HG02588 (cell line): ENCODE results near the gene KRT81.

Source experiments
- ATAC-seq: cut with Tn5 transposase; IDR thresholded peaks from one replicate; pipeline ENCODE4 v1.9.1; 2021; ENCODE audit warnings: mild to moderate bottlenecking, moderate library complexity; ENCODE audit not compliant: unreplicated experiment

KRT81 gene

DNA sequence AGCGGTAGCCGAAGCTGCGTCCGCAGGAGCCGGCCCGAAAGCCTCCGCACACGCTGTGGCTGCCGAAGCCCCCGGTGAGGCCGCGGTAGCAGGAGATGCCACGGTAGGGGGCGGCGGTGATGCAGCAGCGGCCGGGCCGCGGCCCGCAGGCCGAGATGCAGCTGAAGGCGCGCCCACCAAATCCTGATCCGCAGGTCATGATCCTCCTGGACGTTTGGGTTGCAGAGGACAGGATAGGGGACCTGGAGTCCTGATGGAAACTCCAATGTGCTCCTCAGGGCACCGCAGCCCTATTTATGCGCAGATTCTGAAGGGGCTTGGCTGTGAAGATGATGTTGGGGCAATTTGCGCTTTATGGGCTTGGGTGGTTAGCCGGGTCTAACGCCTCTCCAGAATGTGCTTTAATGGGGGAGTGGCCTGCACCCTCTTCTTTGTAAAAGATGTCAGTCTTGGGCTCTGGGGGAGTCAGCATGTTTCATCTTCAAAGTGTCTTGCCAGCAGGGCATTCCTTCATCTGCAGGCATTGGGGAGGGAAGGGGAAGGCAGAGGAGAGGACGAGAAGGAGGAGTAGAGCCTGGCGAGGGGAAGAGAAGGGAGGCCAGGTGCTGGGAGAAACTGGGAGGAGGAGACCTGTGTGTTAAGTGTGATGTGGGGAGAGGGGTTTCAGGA, at the start of gene KRT81:
KRT81 (minus strand) TSS at position 268 of the 669 bp plus-strand sequence; CDS start at position 199, 69 bp downstream.
- ATAC-seq: no peak

DNA sequence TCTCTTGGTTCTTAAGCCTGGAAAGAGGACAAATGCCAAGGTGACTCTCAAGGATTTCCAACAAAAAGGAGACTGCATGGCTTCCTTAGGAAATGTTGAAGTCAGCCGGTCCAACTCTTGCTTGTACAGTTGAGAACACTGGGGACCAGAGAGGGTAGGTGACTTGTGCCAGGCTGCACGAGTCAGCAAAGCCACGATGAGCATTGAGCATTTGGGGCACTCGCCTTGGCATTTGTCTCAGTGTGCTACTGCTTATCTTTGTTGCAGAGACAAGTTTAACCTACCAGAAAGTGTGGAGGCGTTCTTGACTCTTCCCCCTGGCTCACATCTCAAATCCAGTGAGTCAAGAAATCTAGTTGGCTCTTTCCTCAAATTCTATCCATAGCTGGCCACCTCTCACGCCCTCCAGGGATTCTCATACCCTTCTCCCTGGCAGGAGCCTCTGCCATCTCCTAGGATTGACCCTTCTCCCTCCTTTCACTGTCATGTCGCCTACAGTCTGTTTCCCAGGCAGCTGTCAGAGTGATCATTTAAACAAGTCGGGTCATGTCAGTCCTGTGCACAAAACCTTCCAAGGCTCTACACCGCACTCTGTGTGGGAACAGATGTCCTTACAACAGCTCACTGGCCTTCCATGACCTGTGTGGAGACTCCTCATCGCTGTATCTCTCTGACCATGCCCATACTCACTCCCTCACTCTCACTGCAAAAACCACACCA, 47.1 kb upstream of the KRT81 start:
- ATAC-seq: no peak

DNA sequence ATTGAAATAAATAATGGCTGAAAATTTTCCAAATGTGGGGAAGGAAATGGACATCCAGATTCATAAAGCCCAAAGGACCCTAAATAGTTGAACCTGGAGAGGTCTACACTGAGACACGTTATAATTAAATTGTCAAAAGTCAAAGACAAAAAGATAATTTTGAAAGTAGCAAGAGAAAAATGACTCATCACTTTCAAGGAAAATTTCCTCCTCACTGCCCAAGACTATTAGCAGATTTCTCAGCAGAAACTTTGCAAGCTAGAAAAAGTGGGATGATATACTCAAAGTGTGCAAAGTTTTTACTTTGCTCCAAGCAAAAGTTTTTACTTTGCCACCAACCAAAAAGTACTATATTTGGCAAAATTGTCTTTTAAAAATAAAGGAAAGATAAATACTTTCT, 45.7 kb upstream of the KRT81 start:
- ATAC-seq: no peak

DNA sequence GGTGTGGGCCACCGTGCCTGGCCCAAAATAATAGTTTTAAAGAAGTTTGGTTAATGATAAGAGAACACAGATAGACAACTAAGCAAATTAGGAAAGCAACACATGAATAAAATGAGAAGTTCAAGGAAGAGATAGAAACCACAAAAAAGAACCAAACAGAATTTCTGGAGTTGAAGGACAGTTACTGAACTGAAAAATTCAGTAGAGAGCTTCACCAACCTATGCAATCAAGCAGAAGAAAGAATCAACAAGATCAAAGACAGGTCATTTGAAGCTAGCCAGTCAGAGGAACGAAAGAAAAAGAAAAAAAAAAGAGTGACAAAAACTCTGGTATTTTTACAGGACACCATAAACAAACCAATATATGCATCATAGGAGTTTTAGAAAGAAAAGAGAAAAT, 45.3 kb upstream of the KRT81 start:
- no peak for ATAC-seq

DNA sequence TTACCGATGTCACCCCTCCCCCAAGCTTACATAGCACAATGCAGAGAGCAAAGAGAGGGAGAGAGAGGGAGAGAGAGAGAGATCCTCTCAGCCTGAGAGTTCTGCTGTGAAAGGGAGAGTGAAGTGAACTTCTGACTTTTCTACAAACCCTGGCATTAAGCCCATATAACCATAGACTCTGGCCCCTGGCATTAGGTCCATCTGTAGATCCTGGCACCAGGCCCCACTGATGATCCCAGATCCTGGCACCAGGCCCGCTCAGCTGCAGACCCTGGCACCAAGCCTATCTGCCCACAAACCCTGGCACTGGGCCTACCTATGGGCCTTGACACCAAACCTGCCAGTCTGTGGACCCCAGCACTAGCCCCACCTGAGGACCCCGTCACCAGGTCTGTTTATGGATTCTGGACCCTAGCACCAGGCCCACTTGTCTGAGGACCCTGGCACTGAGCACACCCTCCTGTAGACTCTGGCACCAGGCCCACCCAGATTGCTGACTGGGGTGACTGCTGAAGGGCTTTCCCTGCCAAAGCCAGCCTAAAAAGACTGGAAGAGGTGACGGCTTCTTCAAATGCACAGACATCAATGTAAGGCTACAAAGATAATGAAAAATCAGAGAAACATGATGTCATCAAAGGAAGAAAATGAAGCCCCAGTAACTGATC, 44.4 kb upstream of the KRT81 start:
- ATAC-seq: no peak

DNA sequence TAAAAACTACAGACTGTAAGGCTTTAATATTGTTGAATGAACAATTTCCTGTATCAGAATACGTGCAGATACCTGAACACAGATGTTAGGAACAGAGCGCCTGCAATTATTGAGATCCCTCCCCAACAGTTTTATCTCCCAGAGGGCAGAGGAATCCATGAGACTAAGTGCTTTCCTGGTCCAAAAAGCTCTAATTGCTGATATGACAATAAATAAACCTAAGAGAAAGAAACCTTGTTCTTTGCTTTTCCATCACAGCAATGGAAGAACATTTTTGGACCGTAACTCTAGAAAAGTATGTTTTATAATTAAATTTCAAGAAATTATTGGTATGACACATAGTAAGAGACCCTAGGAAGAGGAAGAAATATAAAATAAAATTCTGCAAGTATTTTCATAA, 42.9 kb upstream of the KRT81 start:
- ATAC-seq: no peak

DNA sequence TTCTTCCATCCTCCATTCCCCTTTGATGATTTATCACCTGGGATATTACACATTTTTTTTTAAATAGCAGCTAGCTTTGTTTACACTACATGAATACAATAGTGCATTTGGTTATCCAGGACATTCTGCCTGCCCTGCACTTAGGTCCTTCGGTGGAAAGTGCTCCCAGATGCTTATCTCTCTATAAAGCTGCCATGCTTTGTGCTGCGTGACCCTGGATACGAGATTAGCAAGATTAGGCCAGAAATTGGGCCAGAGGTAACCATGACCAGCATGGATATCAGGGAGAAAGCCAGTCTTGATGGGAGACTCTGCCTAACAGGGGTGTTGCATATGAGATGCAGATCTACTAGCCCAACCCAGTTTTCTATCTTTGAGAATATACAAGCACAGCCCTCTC, 42.0 kb upstream of the KRT81 start:
- no peak for ATAC-seq

DNA sequence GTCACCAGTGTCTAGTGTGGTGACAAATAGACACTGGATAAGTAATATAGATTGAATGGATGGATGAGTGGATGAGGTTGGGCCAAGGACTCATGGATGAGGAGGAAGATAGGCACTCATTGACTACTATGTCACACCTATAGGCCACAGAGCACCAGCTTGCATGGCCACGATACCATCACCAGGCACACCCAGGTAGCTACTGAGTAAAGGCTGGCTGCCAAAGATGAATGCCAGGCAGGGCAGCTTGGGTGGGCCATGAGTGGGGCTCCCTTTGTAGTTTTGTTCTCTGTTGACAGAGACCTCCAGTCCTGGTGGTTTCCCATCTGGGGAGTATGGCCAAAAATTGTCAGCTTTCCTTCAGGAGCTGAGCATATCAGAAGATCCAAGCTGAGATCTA, 41.0 kb upstream of the KRT81 start:
- ATAC-seq: no peak

DNA sequence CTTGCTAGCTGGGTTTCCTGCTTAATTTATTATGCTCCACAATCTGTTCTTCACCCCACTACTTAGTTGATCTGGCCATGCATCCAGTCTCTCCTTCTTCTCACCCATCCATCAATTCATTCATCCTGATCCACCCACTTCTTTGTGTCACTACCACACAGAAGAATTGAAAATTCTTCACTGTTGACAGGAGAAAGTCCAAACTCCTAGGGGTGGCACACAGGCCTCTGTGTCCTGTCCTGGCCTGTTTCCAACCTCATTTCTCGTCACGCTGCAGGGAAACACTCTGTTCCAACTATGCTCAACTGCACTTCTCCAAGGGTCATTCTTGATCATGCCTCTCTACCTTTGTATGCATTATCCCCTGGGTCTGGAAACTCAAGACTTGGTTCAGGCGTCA, 40.5 kb upstream of the KRT81 start:
- no peak for ATAC-seq

DNA sequence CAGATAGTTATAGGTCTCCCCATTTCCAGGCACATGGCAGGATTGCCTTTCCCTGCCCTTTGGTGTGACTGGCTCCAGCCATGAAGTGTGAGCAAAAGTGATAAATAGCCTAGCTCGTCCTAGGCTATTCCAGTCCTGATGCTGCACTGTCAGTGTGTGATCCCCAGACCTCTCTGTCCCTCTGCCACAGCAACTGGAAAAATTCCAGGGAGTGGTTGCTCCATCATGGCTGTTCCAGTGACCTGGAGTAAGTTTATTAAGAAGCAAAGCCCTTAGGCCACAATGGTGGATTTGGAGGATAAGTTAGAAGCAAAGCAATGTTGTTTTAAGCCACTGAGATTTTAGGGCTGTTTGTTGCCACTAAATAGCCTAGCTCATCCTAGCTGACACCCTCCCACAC, 39.7 kb upstream of the KRT81 start:
- no peak for ATAC-seq

DNA sequence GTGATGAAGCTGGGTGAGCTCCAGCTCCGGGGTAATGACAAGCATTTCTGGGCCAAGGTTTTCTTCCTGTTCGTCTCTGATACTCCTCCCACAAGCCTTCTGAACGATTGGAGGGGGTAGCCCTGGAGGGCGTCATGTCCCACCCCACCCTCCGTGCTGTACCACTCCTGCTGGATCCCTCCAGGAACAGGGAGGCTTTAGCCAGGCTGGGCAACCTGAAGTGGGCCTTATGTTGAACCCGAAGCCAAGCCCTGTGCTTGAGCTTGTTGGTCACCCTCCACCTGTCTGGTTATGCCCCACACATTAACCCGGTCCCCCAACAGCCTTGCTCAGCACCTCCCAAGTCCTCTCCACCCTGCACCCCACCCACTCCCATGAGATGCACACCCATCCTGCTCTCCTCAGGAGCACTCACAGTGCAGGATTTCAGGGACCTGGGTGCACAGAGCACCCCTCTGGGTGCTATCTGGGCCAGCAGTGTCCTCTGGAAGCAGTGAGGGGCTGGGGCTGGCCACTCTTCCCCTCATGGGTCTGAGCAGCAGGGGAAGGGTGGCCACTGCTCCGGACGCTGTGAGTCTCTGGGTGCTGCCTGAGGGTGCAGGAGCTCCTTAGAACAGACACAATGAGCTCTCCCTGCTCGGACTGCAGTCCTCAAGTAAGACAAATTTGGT, 36.6 kb upstream of the KRT81 start:
- peak; percentile 7 for ATAC-seq

DNA sequence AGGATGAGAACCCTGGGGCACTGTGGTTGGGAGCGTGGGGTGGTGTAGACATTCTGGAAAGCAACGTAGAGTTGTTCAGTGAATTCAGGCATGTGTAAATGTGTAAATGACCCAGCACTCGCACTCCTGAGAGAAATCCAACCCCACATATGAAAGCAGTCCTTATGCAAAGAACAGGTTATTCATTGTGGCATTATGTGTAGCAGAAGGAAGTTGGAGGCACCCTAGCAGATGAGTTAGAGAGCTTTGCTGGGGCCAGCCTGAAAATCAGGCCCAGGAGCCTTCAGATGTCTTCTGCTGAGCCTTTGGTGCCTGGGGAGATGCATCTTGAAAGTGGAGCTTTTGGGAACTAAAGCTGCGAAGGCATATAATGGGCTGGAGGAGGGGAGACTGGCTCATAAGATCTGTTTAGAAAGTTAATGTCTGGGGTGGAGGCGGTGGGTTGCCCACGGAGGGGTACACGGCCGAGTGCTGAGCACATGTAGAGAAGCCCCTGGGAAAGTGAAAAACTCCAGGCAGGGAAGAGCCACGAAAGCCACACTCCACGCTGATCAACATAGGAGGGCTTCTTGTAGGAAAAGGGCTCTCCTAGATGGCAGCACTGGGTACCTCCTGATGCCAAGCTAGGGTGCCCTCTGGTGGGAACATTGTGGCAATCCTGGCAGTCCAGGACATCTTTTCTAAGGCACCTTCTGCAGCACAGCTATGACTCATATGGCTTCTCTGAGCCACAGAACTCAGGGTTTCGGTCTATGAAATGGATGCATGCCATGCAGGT, 35.9 kb upstream of the KRT81 start:
- peak; percentile 90 for ATAC-seq

DNA sequence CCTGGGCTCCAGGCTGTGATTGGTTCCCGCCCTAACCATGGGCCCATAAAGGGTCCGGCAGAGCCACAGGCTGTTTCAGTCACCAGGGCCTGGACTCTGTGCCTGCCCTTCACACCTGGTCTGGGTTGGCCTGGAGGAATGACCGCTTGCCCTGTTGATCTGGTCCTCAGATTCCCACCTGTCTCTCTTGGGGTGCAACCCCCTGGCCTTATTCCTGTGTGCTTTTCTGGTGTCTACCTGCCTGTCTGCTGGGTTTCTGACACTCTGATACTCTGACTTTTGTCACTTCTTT, 32.8 kb upstream of the KRT81 start:
- no peak for ATAC-seq

DNA sequence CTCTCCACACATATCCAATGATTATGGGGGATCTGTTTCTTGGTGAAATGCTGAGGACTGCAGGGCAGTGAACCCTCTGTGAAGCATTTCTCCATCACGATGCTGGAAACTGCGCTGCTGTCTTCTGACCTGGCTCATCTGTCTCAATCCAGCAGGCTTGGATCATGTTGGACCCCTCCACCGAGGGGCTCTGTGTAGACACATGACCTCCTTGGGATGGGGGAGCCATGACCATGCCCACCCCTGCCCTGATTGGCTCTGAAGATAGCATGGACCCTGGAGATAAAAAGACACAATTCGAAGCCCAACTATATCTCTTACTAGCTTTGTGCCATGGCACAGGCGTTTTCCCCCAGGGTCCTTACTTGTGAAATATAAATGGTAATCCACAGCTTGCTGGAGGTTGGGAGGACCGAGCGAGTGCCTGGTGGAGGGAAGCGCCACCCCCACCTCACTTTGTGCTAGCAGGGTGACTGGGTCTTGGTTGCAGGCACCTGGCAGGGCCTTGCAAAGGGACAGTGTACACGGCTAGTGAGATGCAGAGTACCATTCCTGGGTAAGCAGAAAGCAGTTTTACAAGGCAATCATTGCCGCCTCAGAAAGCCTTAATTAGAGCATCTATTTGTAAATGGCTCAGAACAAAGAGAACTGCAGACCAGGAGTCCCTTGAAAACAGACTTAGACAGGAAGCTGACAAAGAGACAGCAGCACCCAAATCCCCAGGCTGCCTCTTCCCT, 32.2 kb upstream of the KRT81 start:
- no peak for ATAC-seq

DNA sequence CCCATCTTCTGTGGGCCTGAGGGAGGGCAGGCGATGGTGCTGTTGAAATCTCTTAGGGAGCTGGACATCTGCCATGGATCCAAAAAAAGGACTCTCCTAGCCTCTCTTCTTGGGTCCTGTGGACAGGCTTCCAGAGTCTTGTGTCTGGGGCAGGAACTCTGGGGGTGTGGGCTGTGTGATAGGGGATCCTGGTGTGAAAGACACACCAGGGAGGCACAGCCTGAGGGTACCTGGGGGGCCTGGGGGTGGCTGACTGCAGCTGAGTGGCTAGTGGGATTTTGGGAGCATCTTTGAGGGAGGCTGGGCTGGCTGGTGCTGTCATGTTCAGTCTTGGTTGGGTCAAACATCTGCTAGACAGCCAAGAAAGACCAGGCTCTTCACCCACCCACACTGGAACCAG, 31.7 kb upstream of the KRT81 start:
- no peak for ATAC-seq

DNA sequence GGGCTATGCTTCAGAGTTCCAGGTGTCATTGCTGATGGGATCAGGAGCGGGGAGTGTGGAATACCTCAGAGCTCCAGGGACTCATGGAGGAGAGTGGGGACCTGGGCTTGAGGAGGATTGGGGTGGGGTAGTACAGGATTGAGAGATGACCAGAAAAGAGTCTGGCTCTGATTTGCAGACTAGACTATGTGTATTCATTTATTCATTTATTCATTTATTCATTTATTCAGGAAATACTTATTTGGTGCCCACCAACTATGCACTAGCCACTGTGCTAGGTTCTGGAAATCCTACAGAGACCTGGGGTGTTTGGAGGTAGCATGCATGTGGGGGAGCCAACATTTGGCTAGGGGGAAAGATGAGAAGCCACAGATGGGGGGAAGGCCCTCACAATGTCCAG, 30.7 kb upstream of the KRT81 start:
- no peak for ATAC-seq

DNA sequence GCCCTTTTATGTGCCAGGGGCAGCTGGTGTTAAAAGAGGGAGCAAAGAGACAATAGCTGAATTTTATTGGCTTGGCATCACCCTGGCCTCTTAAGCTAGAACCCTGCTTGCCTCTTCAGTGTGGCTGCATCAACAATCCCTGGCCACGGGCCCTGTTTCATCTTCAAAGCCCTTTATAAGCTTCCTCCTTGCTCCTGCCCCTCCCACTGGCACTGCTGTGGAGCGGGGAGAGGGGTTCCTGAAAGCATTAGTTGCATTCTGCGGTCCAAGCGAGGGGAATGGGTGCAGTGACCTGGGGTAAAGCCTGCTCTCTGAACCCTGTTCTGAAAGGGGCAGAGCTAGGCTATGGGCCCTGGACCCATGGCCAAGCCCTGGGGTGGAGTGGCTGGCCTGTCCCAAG, 30.1 kb upstream of the KRT81 start:
- ATAC-seq: no peak

DNA sequence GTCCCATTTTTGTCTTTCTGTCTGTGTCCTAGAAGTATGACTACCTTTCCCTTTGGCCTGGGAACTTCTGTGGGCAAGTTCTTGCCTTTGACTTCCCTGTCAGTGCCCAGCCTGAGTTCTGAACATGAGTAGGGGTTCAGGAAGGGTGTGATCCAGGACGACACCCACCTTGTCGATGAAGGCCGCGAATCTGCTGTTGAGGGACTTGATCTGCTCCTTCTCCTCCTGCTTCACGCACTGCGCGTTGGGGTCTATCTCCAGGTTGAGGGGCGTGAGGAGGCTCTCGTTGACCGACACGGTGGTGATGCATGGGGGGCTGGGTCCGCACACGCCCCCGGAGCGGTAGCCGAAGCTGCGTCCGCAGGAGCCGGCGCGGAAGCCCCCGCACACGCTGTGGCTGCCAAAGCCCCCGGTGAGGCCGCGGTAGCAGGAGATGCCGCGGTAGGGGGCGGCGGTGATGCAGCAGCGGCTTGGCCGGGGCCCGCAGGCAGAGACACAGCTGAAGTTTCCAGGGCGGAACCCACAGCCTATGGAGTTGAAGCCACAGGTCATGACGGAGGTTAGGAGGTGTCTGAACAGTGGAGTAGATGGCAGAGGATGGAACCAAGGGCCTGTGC, 29.6 kb upstream of the KRT81 start, which contains the start of gene KRT83:
KRT83 (minus strand) TSS at position 615 of the 617 bp plus-strand sequence; CDS start at position 552, 63 bp downstream.
- no peak for ATAC-seq

DNA sequence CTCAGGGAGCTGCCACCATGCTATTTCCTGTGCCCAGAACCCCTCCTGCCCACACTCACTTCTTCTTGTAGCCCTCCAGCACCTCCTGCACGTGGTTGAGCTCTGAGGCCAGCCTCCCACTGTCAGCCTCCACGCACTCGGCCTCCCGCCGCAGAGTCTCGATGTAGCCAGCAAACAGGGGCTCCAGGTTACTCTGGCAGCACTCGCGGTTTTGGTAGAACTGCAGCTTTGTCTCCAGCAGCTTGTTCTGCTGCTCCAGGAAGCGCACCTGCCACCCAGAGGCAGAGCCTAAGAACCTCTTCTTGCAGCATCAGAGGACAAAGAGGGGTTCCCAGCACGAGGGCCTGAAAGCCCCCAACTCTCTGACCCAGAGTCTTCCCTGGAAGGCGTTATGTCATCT, 27.8 kb upstream of the KRT81 start:
- no peak for ATAC-seq
